ENCODE data around the gene PARN. TPM values are rescaled to one million over a fixed set of nuclear protein-coding genes. Genes with fewer than 3 reads are reported as not detected.
"Not testable (repeated sequence)": the region's sequence is repeated elsewhere in the genome, so short reads cannot be mapped to it uniquely, and the experiment has no call there.

Gene PARN
- total RNA-seq, 2 donors from 2014 or later: 32.2 to 48.9 TPM

- not testable (repeated sequence) for ATAC-seq
- H3K36me3 Mint-ChIP-seq: peaks cover 19% of the 10 kb centered on the region in 2 donors
These were observed 6.8 kb upstream of the PARN start for GRCh38 chr16:14636951-14637240.

DNA sequence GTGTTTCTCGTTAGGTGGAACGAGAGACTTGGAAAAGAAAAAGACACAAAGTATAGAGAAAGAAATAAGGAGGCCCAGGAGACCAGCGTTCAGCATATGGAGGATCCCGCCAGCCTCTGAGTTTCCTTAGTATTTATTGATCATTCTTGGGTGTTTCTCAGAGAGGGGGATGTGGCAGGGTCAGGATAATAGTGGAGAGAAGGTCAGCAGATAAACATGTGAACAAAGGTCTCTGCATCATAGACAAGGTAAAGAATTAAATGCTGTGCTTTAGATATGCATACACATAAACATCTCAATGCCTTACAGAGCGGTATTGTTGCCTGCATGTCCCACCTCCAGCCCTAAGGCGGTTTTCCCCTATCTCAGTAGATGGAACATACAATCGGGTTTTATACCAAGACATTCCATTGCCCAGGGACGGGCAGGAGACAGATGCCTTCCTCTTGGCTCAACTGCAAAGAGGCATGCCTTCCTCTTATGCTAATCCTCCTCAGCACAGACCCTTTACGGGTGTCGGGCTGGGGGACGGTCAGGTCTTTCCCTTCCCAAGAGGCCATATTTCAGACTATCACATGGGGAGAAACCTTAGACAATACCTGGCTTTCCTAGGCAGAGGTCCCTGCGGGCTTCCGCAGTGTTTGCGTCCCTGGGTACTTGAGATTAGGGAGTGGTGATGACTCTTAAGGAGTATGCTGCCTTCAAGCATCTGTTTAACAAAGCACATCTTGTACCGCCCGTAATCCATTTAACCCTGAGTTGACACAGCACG is 6.3 kb upstream of the PARN start:
- H3K36me3 Mint-ChIP-seq: peaks cover 19% of the 10 kb centered on the region in 2 donors
- H3K9me3 Mint-ChIP-seq; DNase-seq (ENCODE audit: low spot score in 2 of 2); ATAC-seq: not testable (repeated sequence)
- peak overlapping the region in 1 of 2 donors; percentile 85 for H3K27ac Mint-ChIP-seq

More at GRCh38 chr16:14636951-14637240, 6.8 kb upstream of the PARN start:
- DNase-seq (ENCODE audit: low spot score in 2 of 2); H3K27ac Mint-ChIP-seq; H3K9me3 Mint-ChIP-seq: not testable (repeated sequence)

DNA sequence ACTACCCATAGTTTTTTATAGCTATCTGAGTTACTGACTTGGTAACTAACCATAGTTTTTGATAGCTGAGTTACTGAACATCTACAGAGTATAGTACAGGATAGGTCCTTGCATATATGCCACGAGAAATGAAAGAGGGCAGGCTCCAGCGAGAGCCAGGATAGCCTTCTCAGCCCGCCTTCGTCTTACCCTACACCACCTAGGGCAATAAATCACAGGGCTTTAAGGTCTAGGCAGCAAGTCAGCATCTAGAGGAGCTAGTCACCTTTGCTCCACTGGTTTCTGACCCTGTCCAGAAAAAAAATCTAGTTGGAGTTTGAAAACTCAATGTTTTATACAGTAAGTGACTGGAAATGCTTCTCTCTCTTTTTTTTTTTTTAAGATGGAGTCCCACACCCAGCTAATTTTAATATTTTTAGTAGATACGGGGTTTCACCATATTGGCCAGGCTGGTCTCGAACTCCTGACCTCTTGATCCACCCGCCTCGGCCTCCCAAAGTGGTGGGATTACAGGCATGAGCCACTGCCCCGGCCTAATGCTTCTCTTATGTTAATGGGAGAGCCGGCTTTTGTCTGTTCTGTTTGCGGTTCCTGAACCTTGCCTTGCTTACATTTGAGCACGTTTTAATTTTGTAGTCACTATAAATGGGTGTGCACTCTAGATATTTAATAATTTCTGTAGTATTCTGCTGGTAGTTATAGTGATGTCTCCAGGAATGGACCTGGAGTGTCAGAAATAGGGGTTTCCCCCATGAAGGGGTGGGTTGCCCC is 5.5 kb upstream of the PARN start:
- ATAC-seq (no peak), DNase-seq (ENCODE audit: low spot score in 2 of 2) (no peak)
- Mint-ChIP-seq H3K36me3 (peaks cover 19 to 20% of the 10 kb centered on the region in 2 donors), H3K27ac (peak overlapping the region in 1 of 2 donors; percentile 85), H3K9me3 (no peaks in the 10 kb centered on the region)

GRCh38 chr16:14634389-14634725 is 4.3 kb upstream of the PARN start:
- Mint-ChIP-seq H3K27ac (peak overlapping the region; percentile 94 to 97), H3K36me3 (peaks cover 22 to 26% of the 10 kb centered on the region in 2 donors), H3K9me3 (no peaks in the 10 kb centered on the region)
- DNase-seq (ENCODE audit: low spot score in 2 of 2) (no peak), ATAC-seq (no peak)

- DNase-seq (ENCODE audit: low spot score in 2 of 2): peak; percentile 97 to 99
- ATAC-seq: peak; percentile 77 to 84
- Mint-ChIP-seq H3K36me3 (peaks cover 25 to 34% of the 10 kb centered on the region in 2 donors), H3K27ac (peak within 1 kb of the TSS; percentile 97 to 100), H3K9me3 (no peaks in the 10 kb centered on the region)
These were observed 2.9 kb upstream of the PARN start, which contains the start of gene BFAR for GRCh38 chr16:14632693-14633569. Gene BFAR, plus strand, starts transcription at chr16:14632951. Its CDS starts 11,396 bp downstream, at chr16:14644347.

- Mint-ChIP-seq H3K36me3 (peaks cover 25 to 34% of the 10 kb centered on the region in 2 donors), H3K27ac (peak overlapping the region; percentile 97 to 98)
- ATAC-seq; DNase-seq (ENCODE audit: low spot score in 2 of 2); H3K9me3 Mint-ChIP-seq: not testable (repeated sequence)
These were observed 715 bp upstream of the PARN start for GRCh38 chr16:14630620-14631330.

GRCh38 chr16:14629612-14629918 is 495 bp downstream of the PARN start:
- peak; percentile 0 to 3 for ATAC-seq
- H3K27ac Mint-ChIP-seq: peak overlapping the region; percentile 97 to 99
- DNase-seq (ENCODE audit: low spot score in 2 of 2): no peak
- H3K36me3 Mint-ChIP-seq: peaks cover 25 to 31% of the 10 kb centered on the region in 2 donors
- no peaks in the 10 kb centered on the region for H3K9me3 Mint-ChIP-seq

GRCh38 chr16:14628806-14629611 is 1.1 kb downstream of the PARN start:
- DNase-seq (ENCODE audit: low spot score in 2 of 2) (no peak), ATAC-seq (no peak)
- H3K9me3 Mint-ChIP-seq: no peaks in the 10 kb centered on the region
- peaks cover 21 to 26% of the 10 kb centered on the region in 2 donors for H3K36me3 Mint-ChIP-seq
- peak overlapping the region; percentile 97 to 99 for H3K27ac Mint-ChIP-seq

GRCh38 chr16:14627078-14627477 is 3.0 kb downstream of the PARN start:
- Mint-ChIP-seq H3K27ac (no peak overlapping the region), H3K36me3 (peaks cover 12 to 15% of the 10 kb centered on the region in 2 donors), H3K9me3 (no peaks in the 10 kb centered on the region)
- DNase-seq (ENCODE audit: low spot score in 2 of 2): no peak
- no peak for ATAC-seq

GRCh38 chr16:14618566-14618965 is 11.5 kb downstream of the PARN start:
- DNase-seq (ENCODE audit: low spot score in 2 of 2) (no peak), ATAC-seq (no peak)
- H3K27ac Mint-ChIP-seq: no peak overlapping the region
- H3K36me3 Mint-ChIP-seq: peaks cover 1 to 3% of the 10 kb centered on the region in 2 donors
- H3K9me3 Mint-ChIP-seq: no peaks in the 10 kb centered on the region

- H3K27ac Mint-ChIP-seq: no peak overlapping the region
- H3K36me3 Mint-ChIP-seq: peaks cover 4 to 6% of the 10 kb centered on the region in 2 donors
- ATAC-seq (no peak), DNase-seq (ENCODE audit: low spot score in 2 of 2) (no peak)
- H3K9me3 Mint-ChIP-seq: no peaks in the 10 kb centered on the region
These were observed 13.8 kb downstream of the PARN start for GRCh38 chr16:14616280-14616679.

DNA sequence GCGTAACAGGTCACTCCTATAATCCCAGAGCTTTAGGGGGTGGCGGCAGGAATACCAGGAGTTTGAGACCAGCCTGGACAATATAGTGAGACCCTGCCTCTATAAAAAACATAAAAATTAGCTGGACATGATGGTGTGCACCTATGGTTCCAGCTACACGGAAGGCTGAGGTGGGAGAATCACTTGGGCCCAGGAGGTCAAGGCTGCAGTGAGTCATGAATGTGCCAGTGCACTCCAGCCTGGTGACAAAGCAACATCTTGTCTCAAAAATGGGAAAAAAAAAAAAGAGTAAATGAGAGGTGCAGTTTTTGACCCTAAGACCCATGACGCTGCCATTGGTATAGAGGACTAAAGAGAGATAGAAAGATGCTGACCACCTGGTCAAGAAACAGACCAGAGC is 16.1 kb downstream of the PARN start:
- ATAC-seq (no peak), DNase-seq (ENCODE audit: low spot score in 2 of 2) (no peak)
- no peaks in the 10 kb centered on the region for H3K9me3 Mint-ChIP-seq
- H3K27ac Mint-ChIP-seq: no peak overlapping the region
- H3K36me3 Mint-ChIP-seq: peaks cover 6 to 10% of the 10 kb centered on the region in 2 donors

- Mint-ChIP-seq H3K27ac (no peak overlapping the region), H3K36me3 (peaks cover 6 to 10% of the 10 kb centered on the region in 2 donors), H3K9me3 (no peaks in the 10 kb centered on the region)
- ATAC-seq (no peak), DNase-seq (ENCODE audit: low spot score in 2 of 2) (no peak)
These were observed 18.4 kb downstream of the PARN start for GRCh38 chr16:14611660-14612059.

GRCh38 chr16:14609716-14610115 is 20.3 kb downstream of the PARN start:
- Mint-ChIP-seq H3K36me3 (peaks cover 6 to 10% of the 10 kb centered on the region in 2 donors), H3K27ac (no peak overlapping the region)

DNA sequence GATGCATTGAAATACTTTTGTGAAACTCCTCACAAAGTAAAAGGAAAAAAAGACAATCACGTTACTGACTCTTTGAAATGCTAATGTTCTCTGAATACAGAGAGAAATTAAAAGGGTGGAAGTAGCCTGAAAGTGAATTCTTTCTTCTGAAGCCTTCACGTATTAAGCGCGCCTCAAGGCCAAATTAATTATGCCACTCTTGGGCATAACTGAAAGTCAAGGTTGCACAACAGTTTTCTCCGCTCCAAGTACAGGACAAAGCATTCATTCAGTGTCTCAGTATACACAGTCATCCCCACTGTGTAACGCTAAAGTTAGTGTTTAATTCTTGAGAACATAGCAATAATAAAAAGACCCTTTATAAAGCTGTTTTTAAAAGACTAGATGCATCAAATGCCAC is 21.5 kb downstream of the PARN start:
- no peak for DNase-seq (ENCODE audit: low spot score in 2 of 2)
- ATAC-seq: no peak
- Mint-ChIP-seq H3K36me3 (peaks cover 9 to 14% of the 10 kb centered on the region in 2 donors), H3K27ac (no peak overlapping the region), H3K9me3 (no peaks in the 10 kb centered on the region)

More at GRCh38 chr16:14609716-14610115, 20.3 kb downstream of the PARN start:
- no peaks in the 10 kb centered on the region for H3K9me3 Mint-ChIP-seq
- DNase-seq (ENCODE audit: low spot score in 2 of 2): no peak
- ATAC-seq: no peak

Measured in activated naive CD4-positive, alpha-beta T cell treated with anti-CD3 and anti-CD28 coated beads, Interleukin-2, amount 50 U/mL, for 72 hours (primary cell).